Muscle layer of duodenum (tissue), 2 donors: ENCODE measurements around the gene NUMB.

ENCODE experiments used
- H3K27ac ChIP-seq: one replicate; pipeline ENCODE4 v1.7.0; 2013; ENCODE audit warnings: mild to moderate bottlenecking, low read length
- H3K27me3 ChIP-seq: one replicate; pipeline ENCODE4 v1.7.0; 2013; ENCODE audit warnings: low read depth, mild to moderate bottlenecking, control low read depth, low read length
- H3K36me3 ChIP-seq, 2 donors: one replicate each; pipeline ENCODE4 v1.7.0; 2013; ENCODE audit warnings: low read length in 2 of 2, control low read depth in 1 of 2, mild to moderate bottlenecking in 1 of 2; ENCODE audit not compliant: insufficient read depth in 2 of 2, control insufficient read depth in 1 of 2
- H3K4me1 ChIP-seq, 2 donors: one replicate each; pipeline ENCODE4 v1.7.0; 2013; ENCODE audit warnings: low read length in 2 of 2, mild to moderate bottlenecking in 2 of 2, control low read depth in 1 of 2, moderate library complexity in 1 of 2; ENCODE audit not compliant: insufficient read depth in 2 of 2, control insufficient read depth in 1 of 2
- H3K4me3 ChIP-seq, 2 donors: one replicate each; pipeline ENCODE4 v1.7.0; 2013; ENCODE audit warnings: low read length in 2 of 2, low read depth in 1 of 2, mild to moderate bottlenecking in 1 of 2
- H3K9me3 ChIP-seq, 2 donors: one replicate each; pipeline ENCODE4 v1.7.0; 2013; ENCODE audit warnings: low read length in 2 of 2, control low read depth in 1 of 2, mild to moderate bottlenecking in 1 of 2; ENCODE audit not compliant: control insufficient read depth in 1 of 2
- donor health status: healthy.

NUMB gene

GRCh38 chr14:73286598-73286997 lies 171.7 kb downstream of the NUMB start:
- Histone ChIP-seq H3K9me3 (no peaks in the 10 kb centered on the region), H3K27ac (no peak overlapping the region), H3K4me3 (no peak overlapping the region), H3K27me3 (no peaks in the 10 kb centered on the region), H3K36me3 (peaks cover 43 to 45% of the 10 kb centered on the region in 2 donors), H3K4me1 (no peaks in the 10 kb centered on the region)

DNA sequence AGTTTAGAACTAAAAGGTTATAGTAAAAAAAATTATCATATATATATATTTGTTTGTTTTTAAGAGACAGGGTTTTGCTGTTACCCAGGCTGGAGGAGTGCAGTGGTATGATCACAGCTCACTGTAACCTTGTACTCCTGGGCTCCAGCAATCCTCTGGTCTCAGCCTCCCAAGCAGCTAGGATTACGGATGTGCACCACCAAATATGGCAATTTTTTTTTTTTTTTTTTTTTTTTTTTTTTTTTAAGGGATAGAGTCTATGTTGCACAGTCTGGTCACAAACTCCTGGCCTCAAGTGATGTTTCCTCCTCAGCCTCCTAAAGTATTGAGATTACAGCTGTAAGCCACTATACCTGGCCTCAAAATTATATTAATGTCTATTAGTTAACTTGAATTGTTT lies 172.4 kb downstream of the NUMB start:
- H3K27ac ChIP-seq = no peak overlapping the region
- no peaks in the 10 kb centered on the region for H3K4me1 ChIP-seq
- H3K27me3 ChIP-seq = no peaks in the 10 kb centered on the region
- no peak overlapping the region for H3K4me3 ChIP-seq
- no peaks in the 10 kb centered on the region for H3K9me3 ChIP-seq
- peaks cover 49 to 51% of the 10 kb centered on the region in 2 donors for H3K36me3 ChIP-seq

DNA sequence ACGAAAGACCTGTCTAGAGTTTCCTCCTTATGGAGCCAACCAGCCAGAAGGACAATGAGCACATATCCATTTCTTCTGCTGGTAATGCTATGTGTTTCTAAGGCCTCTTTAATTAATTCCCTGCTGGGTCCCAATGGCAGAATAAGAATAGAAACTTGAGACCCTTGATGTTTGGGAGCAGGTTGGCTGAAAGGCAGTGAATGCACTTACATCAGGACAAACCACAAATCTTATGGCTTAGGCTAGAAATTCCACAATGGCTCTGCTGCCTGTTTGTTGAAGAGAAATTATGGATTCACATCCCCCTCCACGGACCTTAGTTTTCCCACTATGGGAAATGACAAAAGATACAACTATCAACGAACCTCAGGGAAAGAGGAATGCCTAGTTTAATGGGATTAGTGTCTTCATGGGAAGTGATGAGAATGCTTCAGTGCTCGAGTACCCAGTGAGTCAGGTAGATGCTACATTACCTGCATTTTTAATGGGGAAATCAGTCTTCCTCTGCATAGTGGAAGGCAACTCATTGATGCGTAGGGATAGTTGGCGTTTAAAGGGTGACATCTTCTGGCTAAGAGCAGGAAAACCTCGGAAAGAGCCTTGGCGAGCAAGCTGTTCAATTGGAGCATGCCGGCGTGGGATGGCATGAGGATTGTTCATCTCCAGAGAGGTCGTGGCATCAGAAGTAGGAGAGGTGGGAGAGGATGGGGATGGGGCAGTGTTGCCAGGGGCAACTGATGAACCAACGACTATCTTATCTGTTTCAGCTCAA lies 174.6 kb downstream of the NUMB start:
- Histone ChIP-seq H3K4me1 (no peaks in the 10 kb centered on the region), H3K27ac (no peak overlapping the region), H3K4me3 (no peak overlapping the region), H3K36me3 (peaks cover 59% of the 10 kb centered on the region in 2 donors), H3K27me3 (no peaks in the 10 kb centered on the region), H3K9me3 (no peaks in the 10 kb centered on the region)

DNA sequence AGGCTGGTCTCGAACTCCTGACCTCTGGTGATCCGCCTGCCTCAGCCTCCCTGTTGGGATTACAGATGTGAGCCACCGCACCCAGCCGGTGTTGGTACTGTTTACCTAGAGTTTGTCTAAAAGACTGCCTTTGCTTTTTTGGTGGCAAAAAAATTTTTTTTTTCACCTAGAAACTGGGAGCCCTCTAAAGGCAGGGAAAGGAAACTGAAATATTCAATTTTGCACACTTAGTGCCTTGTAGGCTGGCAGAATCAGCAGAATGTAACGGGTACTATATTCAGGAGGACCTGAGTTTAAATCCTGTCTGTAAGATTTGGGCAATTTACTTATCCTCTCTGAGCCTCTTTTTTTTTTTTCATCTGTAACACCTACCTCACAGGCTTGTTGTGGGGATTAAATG lies 177.4 kb downstream of the NUMB start:
- Histone ChIP-seq H3K4me3 (no peak overlapping the region), H3K4me1 (no peaks in the 10 kb centered on the region), H3K9me3 (no peaks in the 10 kb centered on the region), H3K27me3 (no peaks in the 10 kb centered on the region), H3K36me3 (peaks cover 64 to 73% of the 10 kb centered on the region in 2 donors), H3K27ac (no peak overlapping the region)

DNA sequence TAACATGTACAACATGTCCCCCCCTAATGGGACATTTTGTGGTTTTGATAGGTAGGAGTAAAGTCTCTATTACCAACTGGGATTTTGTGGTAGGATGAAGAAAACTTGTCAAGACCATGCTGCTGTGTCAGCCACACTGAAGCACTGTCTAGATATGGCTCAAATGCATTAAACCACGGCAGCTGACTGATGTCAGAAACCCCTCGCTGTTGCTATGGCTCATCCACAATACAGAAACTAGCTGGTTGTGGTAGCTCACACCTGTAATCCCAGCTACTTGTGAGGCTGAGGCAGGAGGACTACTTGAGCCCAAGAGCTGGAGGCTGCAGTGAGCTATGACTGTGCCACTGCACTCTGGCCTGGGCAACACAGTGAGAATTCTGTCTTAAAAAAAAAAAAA lies 181.0 kb downstream of the NUMB start:
- no peaks in the 10 kb centered on the region for H3K4me1 ChIP-seq
- H3K27me3 ChIP-seq = no peaks in the 10 kb centered on the region
- no peak overlapping the region for H3K4me3 ChIP-seq
- H3K9me3 ChIP-seq = no peaks in the 10 kb centered on the region
- H3K36me3 ChIP-seq = peaks cover 57 to 59% of the 10 kb centered on the region in 2 donors
- no peak overlapping the region for H3K27ac ChIP-seq

GRCh38 chr14:73276836-73277235 lies 181.5 kb downstream of the NUMB start:
- no peaks in the 10 kb centered on the region for H3K4me1 ChIP-seq
- H3K9me3 ChIP-seq = no peaks in the 10 kb centered on the region
- H3K27me3 ChIP-seq = no peaks in the 10 kb centered on the region
- no peak overlapping the region for H3K4me3 ChIP-seq
- H3K36me3 ChIP-seq = peaks cover 51 to 53% of the 10 kb centered on the region in 2 donors
- H3K27ac ChIP-seq = no peak overlapping the region

DNA sequence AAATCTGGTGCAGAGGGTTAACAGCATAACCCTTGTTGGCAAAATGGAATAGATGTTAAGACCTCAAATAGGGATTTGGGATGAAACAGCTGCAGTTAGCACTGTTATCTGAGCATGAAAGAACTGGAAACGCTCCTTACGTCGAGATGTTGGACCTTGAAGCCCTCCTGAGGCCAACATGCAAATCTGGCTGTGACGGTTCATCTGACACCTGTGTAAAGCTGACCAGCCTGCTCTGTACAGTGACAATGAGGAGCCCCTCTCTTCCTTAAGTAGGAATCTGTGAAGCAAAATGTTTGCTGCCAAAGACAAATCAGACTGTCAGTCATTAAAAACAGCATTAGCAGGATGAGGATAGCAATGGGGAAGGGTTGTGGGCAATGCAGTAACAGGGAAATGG lies 184.5 kb downstream of the NUMB start:
- Histone ChIP-seq H3K4me1 (peaks cover 0 to 6% of the 10 kb centered on the region in 2 donors), H3K36me3 (peaks cover 35% of the 10 kb centered on the region in 2 donors), H3K27me3 (no peaks in the 10 kb centered on the region), H3K9me3 (no peaks in the 10 kb centered on the region), H3K27ac (no peak overlapping the region), H3K4me3 (no peak overlapping the region)

- Histone ChIP-seq H3K4me1 (peaks cover 0 to 6% of the 10 kb centered on the region in 2 donors), H3K27me3 (no peaks in the 10 kb centered on the region), H3K27ac (no peak overlapping the region), H3K9me3 (no peaks in the 10 kb centered on the region), H3K4me3 (no peak overlapping the region), H3K36me3 (peaks cover 30 to 34% of the 10 kb centered on the region in 2 donors)
These were observed 186.0 kb downstream of the NUMB start for GRCh38 chr14:73272393-73272792.

DNA sequence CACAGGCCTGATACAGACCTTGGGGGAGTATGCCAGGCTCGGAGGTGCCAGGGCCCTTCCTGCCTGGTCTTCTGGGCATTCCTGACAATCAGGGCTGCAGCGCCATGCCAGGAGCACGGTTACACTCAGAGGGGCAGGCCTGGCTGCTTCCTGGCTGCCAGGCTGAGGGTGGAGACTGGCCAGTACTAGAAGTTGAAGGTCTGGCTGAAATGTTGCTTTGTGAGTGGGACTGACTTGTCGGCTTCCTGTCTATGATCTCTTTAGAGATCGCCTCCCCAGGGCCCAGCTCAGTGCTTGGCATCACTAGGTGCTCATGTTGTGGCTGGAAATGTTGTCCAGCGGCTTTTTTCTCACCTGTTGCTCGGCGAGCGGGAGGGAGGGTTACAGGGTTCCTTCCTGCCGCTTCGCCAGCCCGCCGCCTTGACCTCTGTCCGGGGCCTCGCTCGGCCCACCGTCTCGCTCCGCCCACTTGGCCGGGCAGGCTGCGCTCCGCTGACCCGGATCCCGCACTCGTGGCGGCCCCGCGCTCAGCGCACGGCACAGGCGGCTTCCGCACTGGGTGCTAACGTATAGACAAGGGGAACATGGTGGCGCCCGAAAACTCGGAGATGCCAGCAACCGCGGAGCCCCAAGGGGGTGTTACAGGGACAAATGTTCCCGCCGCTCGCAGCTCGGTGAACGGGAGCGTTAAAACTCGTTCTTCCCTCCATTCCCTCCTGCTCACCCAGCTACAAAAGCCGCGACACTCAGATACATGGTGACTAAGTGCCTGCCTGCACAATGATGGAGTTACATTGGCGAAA lies 188.4 kb downstream of the NUMB start:
- no peak overlapping the region for H3K27ac ChIP-seq
- H3K27me3 ChIP-seq = no peaks in the 10 kb centered on the region
- peaks cover 0 to 6% of the 10 kb centered on the region in 2 donors for H3K4me1 ChIP-seq
- no peaks in the 10 kb centered on the region for H3K9me3 ChIP-seq
- H3K36me3 ChIP-seq = peaks cover 14% of the 10 kb centered on the region in 2 donors
- H3K4me3 ChIP-seq = peak overlapping the region; percentile 23 to 63

- no peaks in the 10 kb centered on the region for H3K9me3 ChIP-seq
- H3K4me3 ChIP-seq = no peak overlapping the region
- no peak overlapping the region for H3K27ac ChIP-seq
- peaks cover 0 to 6% of the 10 kb centered on the region in 2 donors for H3K4me1 ChIP-seq
- no peaks in the 10 kb centered on the region for H3K27me3 ChIP-seq
- no peaks in the 10 kb centered on the region for H3K36me3 ChIP-seq
These were observed 190.9 kb downstream of the NUMB start for GRCh38 chr14:73267474-73267873.

GRCh38 chr14:73266317-73266716 lies 192.0 kb downstream of the NUMB start:
- no peak overlapping the region for H3K27ac ChIP-seq
- H3K4me1 ChIP-seq = peaks cover 0 to 6% of the 10 kb centered on the region in 2 donors
- no peak overlapping the region for H3K4me3 ChIP-seq
- H3K9me3 ChIP-seq = no peaks in the 10 kb centered on the region
- H3K27me3 ChIP-seq = no peaks in the 10 kb centered on the region
- H3K36me3 ChIP-seq = no peaks in the 10 kb centered on the region
